Myocyte (in vitro differentiated cells): Measurements from ENCODE around the gene B3GNT5. TPM values are rescaled to one million over a fixed set of nuclear protein-coding genes. Genes with fewer than 3 reads are reported as not detected.

ENCODE experiments used
- DNase-seq: peaks from one replicate; pipeline ENCODE4 v3.0.0-alpha.2; 2012; ENCODE audit warnings: low read depth
- total RNA-seq: library from RNA; depleted of rRNA; stranded (reverse); fragments of >200 nt; gene quantifications from 2 replicates; pipeline ENCODE4 v1.2.3, GENCODE V29; 2014

Gene B3GNT5
- total RNA-seq, 1 donor from 2014 or later: 8.3 TPM

DNA sequence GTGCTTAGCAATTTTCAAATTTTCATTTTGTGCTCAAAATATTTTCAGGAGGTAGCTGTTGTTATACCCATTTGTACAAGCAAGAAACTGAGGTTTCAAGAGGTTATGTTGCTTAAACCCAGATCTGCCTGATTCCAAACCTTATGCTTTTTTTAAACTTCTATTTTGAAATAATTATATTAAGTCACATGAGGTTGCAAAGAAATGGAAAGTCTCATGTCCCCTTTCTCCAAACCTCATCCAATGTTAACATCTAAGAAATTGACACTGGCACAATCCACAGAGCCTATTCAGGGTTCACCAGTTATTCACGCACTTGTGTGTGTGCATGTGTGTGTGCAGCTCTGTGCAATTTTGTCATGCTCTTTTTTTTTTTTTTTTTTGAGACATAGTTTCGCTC is 35.1 kb downstream of the B3GNT5 start:
- no peak for DNase-seq

DNA sequence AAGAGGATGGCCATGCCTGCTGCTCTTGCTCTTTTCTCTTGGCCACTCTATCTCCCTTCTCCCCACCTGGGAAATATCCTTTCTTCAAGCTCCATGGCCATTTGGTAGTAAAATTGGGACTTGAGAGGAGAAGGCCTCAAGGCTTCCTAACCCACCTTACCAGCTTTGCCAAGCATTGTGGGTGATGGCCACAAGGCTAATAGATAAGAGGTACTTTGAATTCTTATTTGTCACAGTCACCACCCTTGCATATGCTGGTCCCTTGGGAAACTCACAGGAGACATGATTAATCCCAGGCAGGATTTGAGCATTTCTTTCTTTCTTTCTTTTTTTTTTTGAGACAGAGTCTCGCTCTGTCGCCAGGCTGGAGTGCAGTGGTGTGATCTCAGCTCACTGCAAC is 37.2 kb downstream of the B3GNT5 start:
- DNase-seq: no peak

DNA sequence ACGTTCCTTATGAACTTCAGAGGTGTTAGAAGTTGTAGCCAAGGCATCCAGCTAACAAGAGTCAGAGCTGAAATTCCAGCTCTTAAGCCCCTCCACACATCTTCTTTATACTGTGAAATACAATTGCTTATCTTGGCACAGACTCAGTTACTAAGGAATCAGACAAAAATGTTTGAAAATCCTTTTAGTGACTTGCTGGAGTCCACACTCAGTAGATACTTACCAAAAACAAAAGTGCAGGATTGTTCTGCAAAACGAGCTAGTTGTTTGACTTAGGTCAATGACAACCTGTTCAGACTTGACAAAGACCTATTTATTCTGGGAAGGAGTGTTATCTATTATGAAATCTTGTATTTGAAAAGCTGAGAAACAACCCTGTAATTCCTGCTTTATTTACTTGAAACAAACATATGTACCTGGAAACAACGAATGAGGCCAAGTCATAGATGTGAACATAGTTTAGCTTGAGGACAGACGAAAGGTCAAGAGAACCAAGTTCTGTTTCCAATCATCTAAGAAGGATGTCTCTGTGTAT is 38.5 kb downstream of the B3GNT5 start:
- peak; percentile 50 for DNase-seq

- no peak for DNase-seq
Observed at GRCh38 chr3:183293966-183294365, 40.9 kb downstream of the B3GNT5 start.

- peak; percentile 63 for DNase-seq
Observed at GRCh38 chr3:183295211-183295610, 42.2 kb downstream of the B3GNT5 start.

GRCh38 chr3:183296944-183297343 is 43.9 kb downstream of the B3GNT5 start:
- no peak for DNase-seq

DNA sequence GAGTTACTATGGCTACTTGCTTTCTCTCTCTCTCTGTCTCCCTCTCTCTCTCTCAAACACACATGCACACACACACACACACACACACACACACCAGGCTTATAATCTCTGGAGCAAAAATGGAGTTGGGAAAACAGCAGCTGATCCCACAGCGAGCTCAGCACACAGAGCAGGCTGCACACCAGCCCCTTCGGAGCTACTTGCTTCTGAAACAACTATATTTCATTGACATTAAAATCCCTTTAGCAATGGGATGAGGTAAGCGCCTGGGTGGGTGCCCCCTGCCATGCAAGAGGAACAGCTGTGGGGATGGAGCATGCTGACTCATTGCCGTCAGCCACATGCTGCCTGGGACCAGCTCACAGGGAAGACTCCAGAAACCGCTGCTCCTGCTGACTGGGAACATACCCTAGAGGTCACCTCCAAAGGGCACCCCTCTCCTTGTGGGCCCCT is 45.7 kb downstream of the B3GNT5 start:
- DNase-seq: peak; percentile 97

GRCh38 chr3:183299976-183300375 is 46.9 kb downstream of the B3GNT5 start:
- no peak for DNase-seq

GRCh38 chr3:183300996-183301562 is 48.0 kb downstream of the B3GNT5 start:
- DNase-seq: no peak

DNA sequence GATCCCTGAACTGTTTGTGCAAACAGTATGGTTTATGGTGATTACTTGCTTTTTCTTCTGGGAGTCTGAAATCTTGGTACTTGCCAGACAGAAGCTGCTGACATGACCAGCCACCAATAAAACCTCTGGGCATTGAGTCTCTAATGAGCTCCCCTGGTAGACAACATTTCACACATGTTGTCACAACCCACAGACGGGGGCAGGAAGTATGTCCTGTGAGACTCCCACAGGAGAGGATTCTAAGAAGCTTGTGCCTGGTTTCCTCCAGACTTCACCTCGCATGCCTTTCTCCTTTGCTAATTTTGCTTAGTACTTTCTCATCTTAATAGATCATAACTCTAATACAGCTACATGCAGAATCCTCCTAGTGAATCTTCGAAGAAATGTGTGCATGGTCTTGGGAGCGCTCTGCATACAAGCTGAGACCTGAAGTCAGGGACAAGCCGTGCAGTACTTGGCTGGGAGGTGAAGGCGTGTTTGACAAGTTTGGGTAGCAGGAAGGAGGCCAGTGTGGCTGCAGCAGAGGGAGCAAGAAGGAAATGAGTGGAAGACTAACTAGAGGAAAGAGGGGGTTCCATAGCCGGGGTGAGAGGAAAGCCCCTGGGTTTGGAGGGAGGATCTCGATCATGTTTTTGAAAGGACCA is 49.0 kb downstream of the B3GNT5 start:
- no peak for DNase-seq

GRCh38 chr3:183303690-183304089 is 50.6 kb downstream of the B3GNT5 start:
- no peak for DNase-seq

- peak; percentile 84 for DNase-seq
Observed at GRCh38 chr3:183306798-183307671, 54.0 kb downstream of the B3GNT5 start.

DNA sequence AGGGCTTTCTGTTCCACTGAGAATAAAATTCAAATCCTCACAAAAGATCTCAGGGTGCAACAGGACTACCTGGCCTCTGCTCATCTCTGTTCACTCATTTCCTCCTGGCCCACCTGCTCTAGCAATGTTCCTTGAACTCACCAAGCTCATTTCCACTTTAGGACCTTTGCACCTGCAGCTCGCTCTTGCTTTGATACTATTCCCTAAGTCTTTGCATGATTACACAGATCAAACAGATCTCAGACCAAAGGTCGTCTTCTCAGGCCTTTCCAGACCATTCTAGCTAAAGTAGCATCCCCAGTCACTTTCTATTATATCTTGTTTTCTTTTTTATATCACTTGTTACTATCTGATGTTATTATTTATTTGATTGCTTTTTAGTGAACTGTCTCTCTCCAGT is 54.7 kb downstream of the B3GNT5 start:
- no peak for DNase-seq

DNA sequence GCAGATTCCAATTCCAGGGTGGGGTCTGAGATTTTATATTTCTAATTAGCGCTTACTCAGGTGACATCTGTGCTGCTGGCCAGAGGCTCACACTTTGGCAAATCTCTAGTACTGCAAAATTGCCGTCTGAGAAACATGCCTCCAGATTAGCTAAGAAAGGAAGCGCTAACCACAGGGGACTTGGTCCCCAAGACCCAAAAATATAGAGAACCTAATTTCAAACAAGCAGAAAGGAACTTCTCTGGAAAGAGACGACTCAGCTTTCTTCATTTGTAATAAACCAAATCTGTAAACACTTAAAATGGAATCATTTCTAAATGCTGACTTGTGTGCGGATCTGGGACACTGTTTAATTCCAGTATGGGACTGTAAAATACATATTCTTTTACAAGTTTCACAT is 55.7 kb downstream of the B3GNT5 start:
- DNase-seq: no peak

- DNase-seq: peak; percentile 75
Observed at GRCh38 chr3:183309276-183309675, 56.2 kb downstream of the B3GNT5 start.

DNA sequence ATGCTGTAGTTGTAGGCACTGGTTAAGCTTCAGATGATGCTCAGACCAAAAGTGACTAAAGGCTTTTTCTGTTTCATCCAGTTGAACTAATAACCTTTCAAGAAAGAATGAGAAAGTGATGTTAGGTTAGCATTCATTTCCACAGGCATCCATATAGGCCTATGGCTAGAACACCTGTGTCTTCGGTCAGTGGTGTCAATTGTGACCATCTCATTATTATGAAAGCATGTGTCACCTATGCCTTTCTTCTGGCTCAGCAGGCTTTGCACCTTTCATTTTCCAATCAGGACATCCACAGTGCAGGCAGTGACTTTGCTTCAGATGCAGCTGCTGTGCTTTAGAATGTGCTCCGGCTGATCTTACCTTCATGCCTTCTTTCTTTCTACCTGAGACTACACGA is 57.9 kb downstream of the B3GNT5 start:
- DNase-seq: no peak

GRCh38 chr3:183312433-183312832 is 59.4 kb downstream of the B3GNT5 start:
- DNase-seq: no peak

DNA sequence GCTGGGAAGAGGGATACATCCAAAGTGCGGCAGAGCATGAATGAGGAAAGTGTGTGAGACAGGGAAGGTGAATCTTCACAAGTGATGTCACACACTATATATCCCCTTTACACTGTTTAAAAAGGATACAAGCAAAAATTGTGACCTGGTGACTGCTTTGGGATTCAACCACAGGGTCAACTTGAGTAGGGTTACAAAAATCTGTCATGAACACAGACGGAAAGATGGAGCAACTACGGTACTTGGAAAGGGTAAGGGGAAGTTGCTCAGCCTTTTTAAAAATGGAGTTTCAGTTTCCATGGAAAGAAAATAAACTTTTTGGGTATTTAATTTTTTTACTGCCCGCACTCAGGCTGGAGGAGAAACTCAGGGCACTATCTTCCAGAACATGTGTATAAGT is 60.3 kb downstream of the B3GNT5 start:
- DNase-seq: no peak

DNA sequence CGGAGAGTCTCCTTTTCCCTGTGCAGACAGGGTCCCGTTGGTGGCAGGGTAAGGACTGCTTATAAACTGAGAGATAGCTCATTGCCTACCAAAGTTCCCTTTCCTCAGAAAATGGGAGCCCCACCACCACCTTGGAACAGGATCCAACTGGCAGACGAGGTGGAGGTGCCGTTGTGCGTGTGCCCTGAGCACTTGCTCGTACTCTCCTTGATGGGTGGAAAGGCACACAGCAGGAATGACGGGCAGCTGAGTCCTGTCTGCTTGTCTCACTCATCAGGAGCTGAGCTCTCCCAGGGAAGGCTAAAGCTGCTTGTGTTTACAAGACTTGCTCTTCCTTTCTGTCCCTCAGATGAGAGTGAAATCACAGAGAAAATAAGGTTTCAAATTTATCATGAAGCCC is 60.7 kb downstream of the B3GNT5 start:
- DNase-seq: no peak

GRCh38 chr3:183315739-183316138 is 62.7 kb downstream of the B3GNT5 start:
- DNase-seq: no peak

DNA sequence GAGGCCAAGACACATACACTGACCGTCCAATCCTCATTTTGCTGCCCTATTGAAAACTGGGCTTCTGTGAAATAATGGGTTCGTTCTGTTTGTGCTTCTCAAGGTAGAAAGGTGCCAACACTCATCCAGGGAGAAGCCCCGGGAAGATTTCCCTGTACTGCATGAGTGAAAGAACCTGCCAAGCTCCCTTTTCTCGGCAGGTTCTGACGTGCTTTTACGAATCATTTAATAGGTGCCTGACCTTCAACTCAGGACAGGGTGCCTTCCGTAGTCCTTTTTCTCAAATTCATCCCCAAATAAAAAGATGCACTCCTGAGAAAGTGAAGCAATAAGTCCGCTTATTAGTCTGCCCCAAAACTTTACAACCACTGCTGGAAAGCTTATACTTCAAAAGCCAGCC is 64.2 kb downstream of the B3GNT5 start:
- DNase-seq: no peak
